ENCODE measurements around the gene SERPINA6.
"Not testable (repeated sequence)": the region's sequence is repeated elsewhere in the genome, so short reads cannot be mapped to it uniquely, and the experiment has no call there.

Gene SERPINA6

GRCh38 chr14:94306047-94306978 is 16.8 kb downstream of the SERPINA6 start:
- Histone ChIP-seq H3K27ac (ENCODE audit: low read depth, low read length) (no peak overlapping the region), H3K27me3 (ENCODE audit: insufficient read depth, low read length) (no peaks in the 10 kb centered on the region), H3K36me3 (ENCODE audit: insufficient read depth, low read length) (no peaks in the 10 kb centered on the region), H2AFZ (ENCODE audit: low read length, unreplicated experiment) (no peak overlapping the region), H3K4me1 (ENCODE audit: control insufficient read depth, insufficient read depth, low read length, unreplicated experiment) (no peaks in the 10 kb centered on the region), H3K79me2 (ENCODE audit: control insufficient read depth, insufficient read depth, low read length, unreplicated experiment) (no peaks in the 10 kb centered on the region), H3K4me3 (ENCODE audit: low read depth, low read length) (no peak overlapping the region)

GRCh38 chr14:94305620-94306019 is 17.5 kb downstream of the SERPINA6 start:
- no peak overlapping the region for H2AFZ ChIP-seq (ENCODE audit: low read length, unreplicated experiment)

GRCh38 chr14:94304243-94304642 is 18.9 kb downstream of the SERPINA6 start:
- Histone ChIP-seq H2AFZ (ENCODE audit: low read length, unreplicated experiment) (no peak overlapping the region), H3K4me1 (ENCODE audit: control insufficient read depth, insufficient read depth, low read length, unreplicated experiment) (no peaks in the 10 kb centered on the region), H3K27me3 (ENCODE audit: insufficient read depth, low read length) (no peaks in the 10 kb centered on the region), H3K4me3 (ENCODE audit: low read depth, low read length) (no peak overlapping the region), H3K79me2 (ENCODE audit: control insufficient read depth, insufficient read depth, low read length, unreplicated experiment) (no peaks in the 10 kb centered on the region), H3K27ac (ENCODE audit: low read depth, low read length) (no peak overlapping the region), H3K36me3 (ENCODE audit: insufficient read depth, low read length) (no peaks in the 10 kb centered on the region)

More at GRCh38 chr14:94305620-94306019, 17.5 kb downstream of the SERPINA6 start:
- Histone ChIP-seq H3K4me3 (ENCODE audit: low read depth, low read length) (no peak overlapping the region), H3K4me1 (ENCODE audit: control insufficient read depth, insufficient read depth, low read length, unreplicated experiment) (no peaks in the 10 kb centered on the region), H3K36me3 (ENCODE audit: insufficient read depth, low read length) (no peaks in the 10 kb centered on the region), H3K27me3 (ENCODE audit: insufficient read depth, low read length) (no peaks in the 10 kb centered on the region), H3K79me2 (ENCODE audit: control insufficient read depth, insufficient read depth, low read length, unreplicated experiment) (no peaks in the 10 kb centered on the region), H3K27ac (ENCODE audit: low read depth, low read length) (no peak overlapping the region)

GRCh38 chr14:94303111-94303510 is 20.0 kb downstream of the SERPINA6 start:
- H3K27me3 ChIP-seq (ENCODE audit: insufficient read depth, low read length): no peaks in the 10 kb centered on the region
- no peaks in the 10 kb centered on the region for H3K36me3 ChIP-seq (ENCODE audit: insufficient read depth, low read length)
- H2AFZ ChIP-seq (ENCODE audit: low read length, unreplicated experiment): no peak overlapping the region
- H3K4me3 ChIP-seq (ENCODE audit: low read depth, low read length): no peak overlapping the region
- H3K27ac ChIP-seq (ENCODE audit: low read depth, low read length): no peak overlapping the region
- no peaks in the 10 kb centered on the region for H3K79me2 ChIP-seq (ENCODE audit: control insufficient read depth, insufficient read depth, low read length, unreplicated experiment)
- no peaks in the 10 kb centered on the region for H3K4me1 ChIP-seq (ENCODE audit: control insufficient read depth, insufficient read depth, low read length, unreplicated experiment)

GRCh38 chr14:94298130-94298529 is 25.0 kb downstream of the SERPINA6 start:
- Histone ChIP-seq H3K27ac (ENCODE audit: low read depth, low read length) (no peak overlapping the region), H3K4me1 (ENCODE audit: control insufficient read depth, insufficient read depth, low read length, unreplicated experiment) (no peaks in the 10 kb centered on the region), H2AFZ (ENCODE audit: low read length, unreplicated experiment) (no peak overlapping the region), H3K27me3 (ENCODE audit: insufficient read depth, low read length) (no peaks in the 10 kb centered on the region), H3K36me3 (ENCODE audit: insufficient read depth, low read length) (no peaks in the 10 kb centered on the region), H3K4me3 (ENCODE audit: low read depth, low read length) (no peak overlapping the region), H3K79me2 (ENCODE audit: control insufficient read depth, insufficient read depth, low read length, unreplicated experiment) (no peaks in the 10 kb centered on the region)

- H2AFZ ChIP-seq (ENCODE audit: low read length, unreplicated experiment); H3K36me3 ChIP-seq (ENCODE audit: insufficient read depth, low read length); H3K27me3 ChIP-seq (ENCODE audit: insufficient read depth, low read length); H3K4me1 ChIP-seq (ENCODE audit: control insufficient read depth, insufficient read depth, low read length, unreplicated experiment); H3K79me2 ChIP-seq (ENCODE audit: control insufficient read depth, insufficient read depth, low read length, unreplicated experiment); H3K4me3 ChIP-seq (ENCODE audit: low read depth, low read length); H3K27ac ChIP-seq (ENCODE audit: low read depth, low read length): not testable (repeated sequence)
Measured at GRCh38 chr14:94296181-94296545, 27.0 kb downstream of the SERPINA6 start.

DNA sequence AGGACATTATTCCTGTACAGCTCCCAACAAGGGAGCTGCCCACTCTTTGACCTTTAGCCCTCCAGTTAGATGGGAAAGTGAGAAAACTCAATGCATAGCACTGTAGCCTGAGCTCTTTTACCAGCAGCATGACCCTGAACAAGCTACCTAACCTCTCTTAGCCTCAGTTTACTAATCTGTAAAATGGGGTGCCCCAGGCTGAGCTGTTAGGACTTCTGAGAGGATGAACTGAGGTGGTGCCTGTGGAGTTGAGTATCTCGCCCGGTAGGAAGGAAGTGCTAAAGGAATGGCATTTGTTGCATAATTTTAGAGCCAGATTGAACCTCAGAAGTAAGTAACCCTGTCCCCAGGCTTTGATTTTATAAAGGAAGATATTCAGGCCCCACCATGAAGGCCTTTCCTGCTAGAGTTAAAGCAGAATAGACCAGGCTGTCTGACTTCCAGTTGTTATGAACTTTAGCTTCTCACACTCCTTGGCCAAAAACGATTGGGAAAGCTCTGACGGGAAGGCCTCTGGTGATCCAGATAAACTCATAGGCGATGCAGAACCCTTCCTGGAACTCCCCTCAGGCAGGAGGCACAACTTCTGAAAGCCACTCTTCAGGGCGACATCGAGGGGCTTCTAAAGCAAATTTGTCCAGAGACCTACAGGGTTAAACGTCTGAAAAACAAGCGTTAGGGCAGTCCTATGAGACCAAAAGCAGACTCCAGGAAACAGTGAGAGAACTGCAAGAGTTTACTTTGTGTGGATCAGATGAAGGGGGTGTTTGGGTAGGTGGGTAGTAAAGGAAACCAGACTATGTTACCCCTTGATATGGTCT is 27.6 kb downstream of the SERPINA6 start:
- Histone ChIP-seq H3K4me1 (ENCODE audit: control insufficient read depth, insufficient read depth, low read length, unreplicated experiment) (no peaks in the 10 kb centered on the region), H3K79me2 (ENCODE audit: control insufficient read depth, insufficient read depth, low read length, unreplicated experiment) (no peaks in the 10 kb centered on the region), H3K36me3 (ENCODE audit: insufficient read depth, low read length) (no peaks in the 10 kb centered on the region), H3K4me3 (ENCODE audit: low read depth, low read length) (no peak overlapping the region), H2AFZ (ENCODE audit: low read length, unreplicated experiment) (no peak overlapping the region), H3K27ac (ENCODE audit: low read depth, low read length) (no peak overlapping the region), H3K27me3 (ENCODE audit: insufficient read depth, low read length) (no peaks in the 10 kb centered on the region)

DNA sequence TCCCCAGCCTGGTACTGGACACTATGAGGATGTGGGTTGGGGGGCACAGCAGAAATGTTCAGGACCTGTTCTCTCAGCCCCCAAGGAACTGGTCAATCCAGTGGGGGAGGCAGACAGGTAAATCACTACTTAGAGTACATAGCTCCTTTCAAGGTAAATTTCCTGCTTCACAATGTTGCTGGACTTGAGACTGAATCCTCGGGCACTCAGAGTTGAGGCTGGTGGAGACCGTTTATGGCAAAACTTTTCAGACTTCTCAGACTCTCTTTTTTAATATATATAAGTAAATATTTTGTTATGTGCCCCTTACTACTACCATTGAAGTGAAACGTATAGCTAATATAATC is 29.6 kb downstream of the SERPINA6 start:
- Histone ChIP-seq H3K4me1 (ENCODE audit: control insufficient read depth, insufficient read depth, low read length, unreplicated experiment) (no peaks in the 10 kb centered on the region), H3K27me3 (ENCODE audit: insufficient read depth, low read length) (no peaks in the 10 kb centered on the region), H3K36me3 (ENCODE audit: insufficient read depth, low read length) (no peaks in the 10 kb centered on the region), H2AFZ (ENCODE audit: low read length, unreplicated experiment) (no peak overlapping the region), H3K79me2 (ENCODE audit: control insufficient read depth, insufficient read depth, low read length, unreplicated experiment) (no peaks in the 10 kb centered on the region), H3K27ac (ENCODE audit: low read depth, low read length) (no peak overlapping the region), H3K4me3 (ENCODE audit: low read depth, low read length) (no peak overlapping the region)

DNA sequence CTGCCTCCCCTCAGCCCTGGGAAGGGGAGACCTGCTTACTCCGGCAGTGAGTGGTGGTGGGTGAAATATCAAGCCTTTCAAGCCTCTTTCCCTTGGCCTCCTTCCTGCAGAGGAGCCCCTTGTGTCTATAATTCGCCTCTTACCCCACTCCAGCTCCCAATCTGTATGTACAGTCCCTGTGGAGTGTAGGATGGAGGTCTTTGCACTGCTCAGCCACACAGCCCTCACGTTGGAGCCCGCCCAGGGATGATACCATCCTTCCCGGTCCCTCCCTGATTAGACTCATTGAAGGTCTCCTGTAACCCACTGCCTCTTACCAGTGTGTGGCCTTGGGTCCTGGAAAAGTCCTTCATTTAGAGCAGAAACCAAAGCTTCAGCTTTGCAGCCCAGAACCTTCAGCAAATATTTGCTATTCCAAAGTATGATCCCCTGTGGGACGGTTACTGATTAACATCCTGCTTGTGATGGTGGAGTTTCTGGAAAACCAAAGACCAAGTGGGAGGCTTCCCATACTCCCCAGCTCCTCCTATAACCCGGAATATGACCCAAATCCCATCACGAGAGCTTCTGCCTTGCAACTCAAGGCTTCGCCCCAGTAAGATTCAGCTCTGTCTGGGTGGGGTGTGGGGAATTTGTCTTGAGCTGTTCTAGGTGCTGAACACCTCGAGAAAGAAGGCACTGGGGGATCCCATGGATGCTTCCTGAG is 30.1 kb downstream of the SERPINA6 start, which contains the start of gene SERPINA10:
Gene SERPINA10 (minus strand): TSS at position 397 of the 706 bp plus-strand sequence. CDS start 2,675 bp downstream, outside the sequence.
- Histone ChIP-seq H3K79me2 (ENCODE audit: control insufficient read depth, insufficient read depth, low read length, unreplicated experiment) (no peaks in the 10 kb centered on the region), H3K27ac (ENCODE audit: low read depth, low read length) (no peak within 1 kb of the TSS)

DNA sequence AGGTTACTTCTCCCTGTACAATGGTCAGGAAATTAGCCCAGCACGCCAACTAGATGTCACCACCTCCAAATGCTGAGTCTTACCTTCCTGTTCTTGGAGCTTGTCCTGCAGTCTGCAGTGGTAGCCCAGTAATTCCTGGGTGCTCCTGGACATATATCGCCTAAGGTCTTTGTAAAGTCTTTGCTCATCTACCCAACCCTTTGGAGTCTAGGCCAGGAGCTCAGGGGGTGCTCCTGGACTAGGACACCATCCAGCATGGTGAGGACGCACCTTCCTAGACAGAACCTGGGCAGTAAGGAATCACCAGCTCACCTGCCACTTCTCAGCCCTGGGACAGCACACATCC is 30.6 kb downstream of the SERPINA6 start:
- Histone ChIP-seq H3K79me2 (ENCODE audit: control insufficient read depth, insufficient read depth, low read length, unreplicated experiment) (no peaks in the 10 kb centered on the region), H3K4me1 (ENCODE audit: control insufficient read depth, insufficient read depth, low read length, unreplicated experiment) (no peaks in the 10 kb centered on the region), H3K27ac (ENCODE audit: low read depth, low read length) (no peak overlapping the region), H3K36me3 (ENCODE audit: insufficient read depth, low read length) (no peaks in the 10 kb centered on the region), H2AFZ (ENCODE audit: low read length, unreplicated experiment) (no peak overlapping the region), H3K4me3 (ENCODE audit: low read depth, low read length) (no peak overlapping the region), H3K27me3 (ENCODE audit: insufficient read depth, low read length) (no peaks in the 10 kb centered on the region)

More for the DNA sequence above, 30.1 kb downstream of the SERPINA6 start, which contains the start of gene SERPINA10:
- Histone ChIP-seq H2AFZ (ENCODE audit: low read length, unreplicated experiment) (no peak within 1 kb of the TSS), H3K27me3 (ENCODE audit: insufficient read depth, low read length) (no peaks in the 10 kb centered on the region), H3K4me1 (ENCODE audit: control insufficient read depth, insufficient read depth, low read length, unreplicated experiment) (no peaks in the 10 kb centered on the region), H3K36me3 (ENCODE audit: insufficient read depth, low read length) (no peaks in the 10 kb centered on the region), H3K4me3 (ENCODE audit: low read depth, low read length) (no peak within 1 kb of the TSS)
